ENCODE results near the gene DYNC1H1.

The DYNC1H1 gene

GRCh38 chr14:101964297-101965180, at the start of gene DYNC1H1:
Gene DYNC1H1 (plus strand): TSS chr14:101964573. CDS start chr14:101964692, 119 bp downstream.
- in situ Hi-C loops (cut with MboI; ENCODE audit: low sequenced_read_pairs): no loop called here

- in situ Hi-C loops (cut with MboI; ENCODE audit: low sequenced_read_pairs): no loop called here
Observed at GRCh38 chr14:101915871-101916815, 48.2 kb upstream of the DYNC1H1 start.

GRCh38 chr14:101916816-101917412, 47.5 kb upstream of the DYNC1H1 start:
- in situ Hi-C loops (cut with MboI; ENCODE audit: low sequenced_read_pairs): no loop called here

- in situ Hi-C loops (cut with MboI; ENCODE audit: low sequenced_read_pairs): no loop called here
Observed at GRCh38 chr14:101917413-101918017, 46.9 kb upstream of the DYNC1H1 start.

GRCh38 chr14:101918065-101918989, 46.0 kb upstream of the DYNC1H1 start:
- in situ Hi-C loops (cut with MboI; ENCODE audit: low sequenced_read_pairs): no loop called here

- in situ Hi-C loops (cut with MboI; ENCODE audit: low sequenced_read_pairs): no loop called here
Observed at GRCh38 chr14:101920271-101920670, 44.1 kb upstream of the DYNC1H1 start.

GRCh38 chr14:101922866-101923265, 41.5 kb upstream of the DYNC1H1 start:
- in situ Hi-C loops (cut with MboI; ENCODE audit: low sequenced_read_pairs): no loop called here

GRCh38 chr14:101925152-101925551, 39.2 kb upstream of the DYNC1H1 start:
- in situ Hi-C loops (cut with MboI; ENCODE audit: low sequenced_read_pairs): no loop called here

GRCh38 chr14:101926085-101926484, 38.3 kb upstream of the DYNC1H1 start:
- in situ Hi-C loops (cut with MboI; ENCODE audit: low sequenced_read_pairs): no loop called here

- in situ Hi-C loops (cut with MboI; ENCODE audit: low sequenced_read_pairs): no loop called here
Observed at GRCh38 chr14:101926620-101927019, 37.8 kb upstream of the DYNC1H1 start.

- in situ Hi-C loops (cut with MboI; ENCODE audit: low sequenced_read_pairs): no loop called here
Observed at GRCh38 chr14:101927859-101928258, 36.5 kb upstream of the DYNC1H1 start.

- in situ Hi-C loops (cut with MboI; ENCODE audit: low sequenced_read_pairs): no loop called here
Observed at GRCh38 chr14:101928415-101928841, 35.9 kb upstream of the DYNC1H1 start.

- in situ Hi-C loops (cut with MboI; ENCODE audit: low sequenced_read_pairs): no loop called here
Observed at GRCh38 chr14:101929096-101929495, 35.3 kb upstream of the DYNC1H1 start.

GRCh38 chr14:101929946-101930345, 34.4 kb upstream of the DYNC1H1 start:
- in situ Hi-C loops (cut with MboI; ENCODE audit: low sequenced_read_pairs): no loop called here

- in situ Hi-C loops (cut with MboI; ENCODE audit: low sequenced_read_pairs): no loop called here
Observed at GRCh38 chr14:101932673-101933072, 31.7 kb upstream of the DYNC1H1 start.

GRCh38 chr14:101933209-101933608, 31.2 kb upstream of the DYNC1H1 start:
- in situ Hi-C loops (cut with MboI; ENCODE audit: low sequenced_read_pairs): no loop called here

- in situ Hi-C loops (cut with MboI; ENCODE audit: low sequenced_read_pairs): no loop called here
Observed at GRCh38 chr14:101934601-101935150, 29.7 kb upstream of the DYNC1H1 start.

GRCh38 chr14:101937926-101938767, 26.2 kb upstream of the DYNC1H1 start:
- in situ Hi-C loops (cut with MboI; ENCODE audit: low sequenced_read_pairs): no loop called here
